BE2C (cell line): ENCODE data around the gene ADRA2B.

Source experiments
- DNase-seq: peaks from one replicate; pipeline ENCODE4 v3.0.0-alpha.2; 2020
- H3K27me3 ChIP-seq: fragments of 250-450 bp; sonication (Bioruptor Pico); 2 replicates; pipeline ENCODE4 v1.5.1; 2020; ENCODE audit warnings: mild to moderate bottlenecking
- H3K36me3 ChIP-seq: fragments of 250-450 bp; sonication (Bioruptor Pico); 2 replicates; pipeline ENCODE4 v1.5.1; 2020; ENCODE audit warnings: mild to moderate bottlenecking
- H3K4me1 ChIP-seq: fragments of 250-450 bp; sonication (Bioruptor Pico); 2 replicates; pipeline ENCODE4 v1.5.1; 2020
- H3K4me3 ChIP-seq: 2 replicates; pipeline ENCODE4 v1.5.1; 2011; ENCODE audit warnings: low read depth, low read length
- H3K9me3 ChIP-seq: fragments of 250-450 bp; sonication (Bioruptor Pico); 2 replicates; pipeline ENCODE4 v1.5.1; 2020
- TF ChIP-seq, protein P1 (sequence below): IDR thresholded peaks from 2 replicates; pipeline ENCODE4 v1.5.1; 2012; ENCODE audit warnings: mild to moderate bottlenecking, low read depth, low read length

Gene ADRA2B

GRCh38 chr2:96159084-96159830 is 42.9 kb upstream of the ADRA2B start:
- TF ChIP-seq, protein P1, sequence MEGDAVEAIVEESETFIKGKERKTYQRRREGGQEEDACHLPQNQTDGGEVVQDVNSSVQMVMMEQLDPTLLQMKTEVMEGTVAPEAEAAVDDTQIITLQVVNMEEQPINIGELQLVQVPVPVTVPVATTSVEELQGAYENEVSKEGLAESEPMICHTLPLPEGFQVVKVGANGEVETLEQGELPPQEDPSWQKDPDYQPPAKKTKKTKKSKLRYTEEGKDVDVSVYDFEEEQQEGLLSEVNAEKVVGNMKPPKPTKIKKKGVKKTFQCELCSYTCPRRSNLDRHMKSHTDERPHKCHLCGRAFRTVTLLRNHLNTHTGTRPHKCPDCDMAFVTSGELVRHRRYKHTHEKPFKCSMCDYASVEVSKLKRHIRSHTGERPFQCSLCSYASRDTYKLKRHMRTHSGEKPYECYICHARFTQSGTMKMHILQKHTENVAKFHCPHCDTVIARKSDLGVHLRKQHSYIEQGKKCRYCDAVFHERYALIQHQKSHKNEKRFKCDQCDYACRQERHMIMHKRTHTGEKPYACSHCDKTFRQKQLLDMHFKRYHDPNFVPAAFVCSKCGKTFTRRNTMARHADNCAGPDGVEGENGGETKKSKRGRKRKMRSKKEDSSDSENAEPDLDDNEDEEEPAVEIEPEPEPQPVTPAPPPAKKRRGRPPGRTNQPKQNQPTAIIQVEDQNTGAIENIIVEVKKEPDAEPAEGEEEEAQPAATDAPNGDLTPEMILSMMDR: no peak
- H3K27me3 ChIP-seq: no peaks in the 10 kb centered on the region
- H3K36me3 ChIP-seq: no peaks in the 10 kb centered on the region
- no peaks in the 10 kb centered on the region for H3K4me1 ChIP-seq
- no peak overlapping the region for H3K4me3 ChIP-seq
- no peaks in the 10 kb centered on the region for H3K9me3 ChIP-seq
- no peak for DNase-seq

GRCh38 chr2:96158554-96158940 is 42.2 kb upstream of the ADRA2B start:
- TF ChIP-seq, protein P1: no peak
- no peaks in the 10 kb centered on the region for H3K4me1 ChIP-seq
- DNase-seq: no peak
- no peak overlapping the region for H3K4me3 ChIP-seq
- no peaks in the 10 kb centered on the region for H3K27me3 ChIP-seq
- H3K36me3 ChIP-seq: no peaks in the 10 kb centered on the region
- H3K9me3 ChIP-seq: no peaks in the 10 kb centered on the region

GRCh38 chr2:96157649-96158553 is 41.5 kb upstream of the ADRA2B start:
- TF ChIP-seq, protein P1: no peak
- Histone ChIP-seq H3K36me3 (no peaks in the 10 kb centered on the region), H3K4me3 (no peak overlapping the region), H3K9me3 (no peaks in the 10 kb centered on the region), H3K27me3 (no peaks in the 10 kb centered on the region), H3K4me1 (no peaks in the 10 kb centered on the region)
- DNase-seq: no peak

- Histone ChIP-seq H3K4me1 (no peaks in the 10 kb centered on the region), H3K27me3 (no peaks in the 10 kb centered on the region)
Measured at GRCh38 chr2:96156926-96157648, 40.7 kb upstream of the ADRA2B start.

DNA sequence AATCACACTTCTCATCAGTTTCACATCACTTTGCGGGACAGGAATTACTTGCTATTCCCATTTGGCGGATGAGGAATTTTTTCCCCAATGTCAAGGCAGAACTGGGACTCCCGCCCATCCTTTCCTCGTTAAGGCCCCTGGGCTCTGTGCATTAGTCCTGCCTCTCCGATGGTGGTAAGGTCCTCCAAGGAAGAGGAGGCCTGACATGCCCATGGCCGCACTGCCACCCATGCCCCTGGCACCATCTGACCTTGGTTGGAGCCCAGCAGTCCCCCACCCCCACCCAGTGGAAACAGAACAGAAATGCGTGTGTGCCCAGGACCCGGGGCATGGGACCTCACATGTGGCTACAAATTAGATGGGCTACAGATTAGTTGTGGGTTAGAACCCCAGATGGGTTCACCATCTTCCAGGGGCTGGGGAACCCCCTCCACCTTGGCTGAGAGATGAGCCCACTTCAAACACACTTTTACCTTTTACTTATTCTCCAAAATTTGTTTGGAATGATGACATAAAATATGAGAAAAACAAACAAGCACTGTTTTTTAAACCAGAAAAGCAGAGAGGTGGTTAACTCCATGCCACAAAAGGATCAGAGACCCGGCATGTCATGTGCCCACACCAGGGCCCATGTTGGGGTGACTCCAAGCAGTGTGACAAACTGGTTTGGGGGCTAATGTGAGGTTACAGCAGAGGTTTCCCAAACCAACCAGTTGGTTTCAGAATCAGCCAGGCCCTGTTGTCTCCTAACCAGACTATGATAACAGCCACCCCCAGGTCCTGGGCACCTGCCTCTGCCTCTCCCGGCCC is 39.8 kb upstream of the ADRA2B start:
- Histone ChIP-seq H3K27me3 (no peaks in the 10 kb centered on the region), H3K4me3 (no peak overlapping the region), H3K4me1 (no peaks in the 10 kb centered on the region), H3K9me3 (no peaks in the 10 kb centered on the region), H3K36me3 (no peaks in the 10 kb centered on the region)
- TF ChIP-seq, protein P1: no peak
- no peak for DNase-seq

More at GRCh38 chr2:96156926-96157648, 40.7 kb upstream of the ADRA2B start:
- TF ChIP-seq, protein P1: no peak
- Histone ChIP-seq H3K36me3 (no peaks in the 10 kb centered on the region), H3K9me3 (no peaks in the 10 kb centered on the region), H3K4me3 (no peak overlapping the region)
- DNase-seq: no peak
